ENCODE measurements around the gene KDM4C.

DNA sequence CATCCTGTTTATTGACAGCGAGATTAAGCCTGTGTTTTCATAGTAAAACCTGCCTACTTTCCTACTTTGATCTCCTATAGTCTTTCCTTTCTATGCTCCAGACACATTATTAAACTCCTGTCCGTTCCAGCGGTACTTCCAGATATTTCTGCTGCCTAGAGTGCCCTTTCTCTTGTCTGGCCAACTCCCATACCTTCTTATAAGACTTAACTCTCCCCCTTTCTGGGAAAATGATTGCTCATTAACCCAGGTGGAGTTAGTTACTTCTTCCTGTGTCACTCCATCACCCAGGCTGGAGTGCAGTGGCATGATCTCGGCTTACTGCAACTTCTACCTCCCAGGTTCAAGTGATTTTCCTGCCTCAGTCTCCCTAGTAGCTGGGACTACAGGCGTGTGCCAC is 33.1 kb downstream of the KDM4C start:
- TF ChIP-seq POLR2A (IDR thresholded peaks at IDR 0.05): no peak
- TF ChIP-seq, protein P1, sequence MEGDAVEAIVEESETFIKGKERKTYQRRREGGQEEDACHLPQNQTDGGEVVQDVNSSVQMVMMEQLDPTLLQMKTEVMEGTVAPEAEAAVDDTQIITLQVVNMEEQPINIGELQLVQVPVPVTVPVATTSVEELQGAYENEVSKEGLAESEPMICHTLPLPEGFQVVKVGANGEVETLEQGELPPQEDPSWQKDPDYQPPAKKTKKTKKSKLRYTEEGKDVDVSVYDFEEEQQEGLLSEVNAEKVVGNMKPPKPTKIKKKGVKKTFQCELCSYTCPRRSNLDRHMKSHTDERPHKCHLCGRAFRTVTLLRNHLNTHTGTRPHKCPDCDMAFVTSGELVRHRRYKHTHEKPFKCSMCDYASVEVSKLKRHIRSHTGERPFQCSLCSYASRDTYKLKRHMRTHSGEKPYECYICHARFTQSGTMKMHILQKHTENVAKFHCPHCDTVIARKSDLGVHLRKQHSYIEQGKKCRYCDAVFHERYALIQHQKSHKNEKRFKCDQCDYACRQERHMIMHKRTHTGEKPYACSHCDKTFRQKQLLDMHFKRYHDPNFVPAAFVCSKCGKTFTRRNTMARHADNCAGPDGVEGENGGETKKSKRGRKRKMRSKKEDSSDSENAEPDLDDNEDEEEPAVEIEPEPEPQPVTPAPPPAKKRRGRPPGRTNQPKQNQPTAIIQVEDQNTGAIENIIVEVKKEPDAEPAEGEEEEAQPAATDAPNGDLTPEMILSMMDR (IDR thresholded peaks at IDR 0.05): no peak
